H9 (cell line): Measurements from ENCODE around the gene INTS4. TPM values are rescaled to one million over a fixed set of nuclear protein-coding genes. Genes with fewer than 3 reads are reported as not detected.

Experiments used
- DNase-seq: peaks from one replicate; pipeline ENCODE4 v3.0.0-alpha.2; 2017
- H2AFZ ChIP-seq: one replicate; pipeline ENCODE4 v1.6.1; 2013; ENCODE audit warnings: mild to moderate bottlenecking, low read length, control low read depth, moderate library complexity
- H2AK5ac ChIP-seq: 2 replicates; pipeline ENCODE4 v1.6.1; 2013; ENCODE audit warnings: low read length, control low read depth, mixed read lengths; ENCODE audit not compliant: insufficient read length
- H2BK120ac ChIP-seq: one replicate; pipeline ENCODE4 v1.6.1; 2013; ENCODE audit warnings: low read depth, mild to moderate bottlenecking, low read length, control low read depth, inconsistent platforms; ENCODE audit not compliant: poor library complexity, severe bottlenecking
- H2BK12ac ChIP-seq: 2 replicates; pipeline ENCODE4 v1.6.1; 2013; ENCODE audit warnings: low read length, control low read depth, mixed read lengths, low read depth; ENCODE audit not compliant: insufficient read length
- H2BK15ac ChIP-seq: 2 replicates; pipeline ENCODE4 v1.6.1; 2013; ENCODE audit warnings: low read depth, low read length, control low read depth
- H2BK20ac ChIP-seq: one replicate; pipeline ENCODE4 v1.6.1; 2013; ENCODE audit warnings: low read depth, mild to moderate bottlenecking, low read length, control low read depth, inconsistent platforms; ENCODE audit not compliant: poor library complexity, severe bottlenecking
- H2BK5ac ChIP-seq: 2 replicates; pipeline ENCODE4 v1.6.1; 2013; ENCODE audit warnings: low read length, control low read depth, mixed read lengths; ENCODE audit not compliant: insufficient read length
- H3K14ac ChIP-seq: 2 replicates; pipeline ENCODE4 v1.6.1; 2013; ENCODE audit warnings: low read length, control low read depth; ENCODE audit not compliant: insufficient read depth
- H3K18ac ChIP-seq: 2 replicates; pipeline ENCODE4 v1.6.1; 2013; ENCODE audit warnings: low read depth, mild to moderate bottlenecking, mixed read lengths, low read length, control low read depth; ENCODE audit not compliant: insufficient read length
- H3K23ac ChIP-seq: 2 replicates; pipeline ENCODE4 v1.6.1; 2013; ENCODE audit warnings: low read length, control low read depth, mixed read lengths, low read depth; ENCODE audit not compliant: insufficient read length
- H3K23me2 ChIP-seq: 2 replicates; pipeline ENCODE4 v1.6.1; 2013; ENCODE audit warnings: low read depth, mild to moderate bottlenecking, mixed read lengths, low read length, control low read depth; ENCODE audit not compliant: insufficient read length, poor library complexity, severe bottlenecking
- H3K27ac ChIP-seq: 2 replicates; pipeline ENCODE4 v1.5.1; 2013; ENCODE audit warnings: low read length, control low read depth, mixed read lengths, low read depth; ENCODE audit not compliant: insufficient read length
- H3K27me3 ChIP-seq: 2 replicates; pipeline ENCODE4 v1.6.1; 2013; ENCODE audit warnings: low read length, control low read depth, inconsistent platforms; ENCODE audit not compliant: insufficient read depth
- H3K4ac ChIP-seq: 2 replicates; pipeline ENCODE4 v1.6.1; 2013; ENCODE audit warnings: low read depth, mild to moderate bottlenecking, control low read depth, inconsistent platforms, low read length, moderate library complexity
- H3K4me1 ChIP-seq: 2 replicates; pipeline ENCODE4 v1.6.1; 2013; ENCODE audit warnings: low read length, control low read depth, inconsistent platforms; ENCODE audit not compliant: insufficient read depth
- H3K4me2 ChIP-seq: 2 replicates; pipeline ENCODE4 v1.6.1; 2013; ENCODE audit warnings: low read length, control low read depth, mixed read lengths; ENCODE audit not compliant: insufficient read length, insufficient read depth
- H3K56ac ChIP-seq: 2 replicates; pipeline ENCODE4 v1.6.1; 2013; ENCODE audit warnings: low read depth, mild to moderate bottlenecking, mixed read lengths, low read length, control low read depth; ENCODE audit not compliant: insufficient read length
- H3K79me1 ChIP-seq: 2 replicates; pipeline ENCODE4 v1.6.1; 2013; ENCODE audit warnings: low read depth, mild to moderate bottlenecking, moderate library complexity, low read length, control low read depth, inconsistent platforms; ENCODE audit not compliant: insufficient read depth, poor library complexity, severe bottlenecking
- H3K79me2 ChIP-seq: 2 replicates; pipeline ENCODE4 v1.6.1; 2013; ENCODE audit warnings: low read length, control low read depth, inconsistent platforms; ENCODE audit not compliant: insufficient read depth
- H3K9ac ChIP-seq: 2 replicates; pipeline ENCODE4 v1.6.1; 2013; ENCODE audit warnings: low read length, control low read depth, mixed read lengths; ENCODE audit not compliant: insufficient read length; ENCODE audit errors: extremely low read depth
- H3K9me3 ChIP-seq: one replicate; pipeline ENCODE4 v1.6.1; 2013; ENCODE audit warnings: low read depth, low read length, inconsistent platforms; ENCODE audit not compliant: control insufficient read depth
- H3T11ph ChIP-seq: one replicate; pipeline ENCODE4 v1.6.1; 2013; ENCODE audit warnings: mild to moderate bottlenecking, low read length, control low read depth, inconsistent platforms
- H4K20me1 ChIP-seq: one replicate; pipeline ENCODE4 v1.6.1; 2013; ENCODE audit not compliant: control insufficient read depth, insufficient read length, insufficient read depth
- H4K5ac ChIP-seq: 2 replicates; pipeline ENCODE4 v1.6.1; 2013; ENCODE audit warnings: low read depth, mild to moderate bottlenecking, mixed read lengths, low read length, control low read depth; ENCODE audit not compliant: insufficient read length
- H4K8ac ChIP-seq: replicated peaks from 2 replicates; pipeline ENCODE4 v1.6.1; 2013; ENCODE audit warnings: low read length, control low read depth, mixed read lengths, low read depth; ENCODE audit not compliant: insufficient read length
- H4K91ac ChIP-seq: 2 replicates; pipeline ENCODE4 v1.6.1; 2013; ENCODE audit warnings: low read depth, mild to moderate bottlenecking, moderate library complexity, mixed read lengths, low read length, control low read depth; ENCODE audit not compliant: insufficient read length
- H3K27ac Mint-ChIP-seq, 3 experiments: 2 replicates in 2 of 3; 3 replicates in 1 of 3; pipeline ENCODE4 v1.8.0; 2020 to 2021; ENCODE audit warnings: mixed read lengths in 3 of 3, mild to moderate bottlenecking in 1 of 3, moderate library complexity in 1 of 3
- H3K27me3 Mint-ChIP-seq: 2 replicates; pipeline ENCODE4 v1.8.0; 2021; ENCODE audit warnings: low read depth, mild to moderate bottlenecking, moderate library complexity, mixed read lengths
- H3K36me3 Mint-ChIP-seq, 3 experiments: 2 replicates in 2 of 3; 3 replicates in 1 of 3; pipeline ENCODE4 v1.8.0; 2020 to 2021; ENCODE audit warnings: low read depth in 3 of 3, mixed read lengths in 3 of 3; ENCODE audit not compliant: insufficient read depth in 1 of 3
- H3K4me1 Mint-ChIP-seq, 2 experiments: 2 replicates each; pipeline ENCODE4 v1.8.0; 2020; ENCODE audit warnings: mixed read lengths in 2 of 2
- H3K4me3 Mint-ChIP-seq, 2 experiments: 2 replicates in 1 of 2; 3 replicates in 1 of 2; pipeline ENCODE4 v1.8.0; 2020 to 2021; ENCODE audit warnings: mild to moderate bottlenecking in 2 of 2, mixed read lengths in 2 of 2, moderate library complexity in 1 of 2
- H3K9me3 Mint-ChIP-seq, 2 experiments: 2 replicates in 1 of 2; 3 replicates in 1 of 2; pipeline ENCODE4 v1.8.0; 2020; ENCODE audit warnings: mild to moderate bottlenecking in 2 of 2, mixed read lengths in 2 of 2, moderate library complexity in 1 of 2
- CTCF ChIP-seq: fragments of 200-600 bp; sonication (generic); conservative IDR thresholded peaks from 3 replicates; pipeline ENCODE4 v1.8.0; 2021; ENCODE audit warnings: antibody characterized with exemption, mild to moderate bottlenecking
- WGBS: extraction: QIAGEN DNeasy Blood & Tissue Kit; methylation state at CpG from one replicate; pipeline ENCODE4 v1.1.7; 2013; ENCODE audit warnings: missing lambda C conversion rate, low lambda C conversion rate, mixed read lengths; ENCODE audit not compliant: insufficient read length; ENCODE audit errors: extremely low coverage; 5-methylcytosine and 5-hydroxymethylcytosine counted together
- total RNA-seq: library from RNA; stranded (reverse); gene quantifications from 2 replicates; pipeline ENCODE4 v1.2.1, GENCODE V29; 2021

The INTS4 gene
- total RNA-seq, 1 experiment from 2014 or later = 38.6 TPM

- H3K23me2 ChIP-seq = peaks cover 10% of the 10 kb centered on the region
- no peaks in the 10 kb centered on the region for H4K20me1 ChIP-seq
- TF ChIP-seq CTCF = no peak
- no peak overlapping the region for H3K27ac ChIP-seq
- H3K79me1 ChIP-seq = no peaks in the 10 kb centered on the region
- no CpG with 5 or more reads among the region's 6 CpGs for WGBS
- H2BK5ac ChIP-seq = no peak overlapping the region
- no peak overlapping the region for H3K9ac ChIP-seq
- H3K9me3 Mint-ChIP-seq = no peaks in the 10 kb centered on the region
- DNase-seq = no peak
- no peak overlapping the region for H2BK15ac ChIP-seq
- H3K14ac ChIP-seq = no peak overlapping the region
- peak overlapping the region in 1 of 3 experiments; percentile 18; a peak in 2 of 7 replicates for H3K27ac Mint-ChIP-seq
- H4K8ac ChIP-seq = no peak overlapping the region
- no peak overlapping the region for H2BK12ac ChIP-seq
- H3K18ac ChIP-seq = no peak overlapping the region
- H3T11ph ChIP-seq = no peak overlapping the region
- no peak overlapping the region for H2BK20ac ChIP-seq
- H4K5ac ChIP-seq = no peak overlapping the region
- no peaks in the 10 kb centered on the region for H3K79me2 ChIP-seq
- H2AK5ac ChIP-seq = no peak overlapping the region
- H3K27me3 Mint-ChIP-seq = no peaks in the 10 kb centered on the region
- H3K4me3 Mint-ChIP-seq = peak overlapping the region in 1 of 2 experiments; percentile 87; a peak in 1 of 5 replicates
- H3K9me3 ChIP-seq = no peaks in the 10 kb centered on the region
- peaks cover 24 to 27% of the 10 kb centered on the region in 2 experiments for H3K4me1 Mint-ChIP-seq
- no peak overlapping the region for H3K23ac ChIP-seq
- peaks cover 3% of the 10 kb centered on the region; the same call in 1 of the 2 replicates for H3K4me1 ChIP-seq
- H4K91ac ChIP-seq = no peak overlapping the region
- H3K4ac ChIP-seq = no peak overlapping the region
- no peak overlapping the region for H2BK120ac ChIP-seq
- peaks cover 2 to 7% (median 4%) of the 10 kb centered on the region in 3 experiments; a peak in 5 of 7 replicates for H3K36me3 Mint-ChIP-seq
- no peak overlapping the region for H3K4me2 ChIP-seq
- no peaks in the 10 kb centered on the region for H3K27me3 ChIP-seq
- H3K56ac ChIP-seq = no peak overlapping the region
- no peak overlapping the region for H2AFZ ChIP-seq
Measured at GRCh38 chr11:78021611-78022010, 27.1 kb upstream of the INTS4 start.
